HL-60/S4 treated with phorbol 12-myristate 13-acetate at 8.2 ng/mL for 4 days and 3 days (cell line): ENCODE data around the gene STAM2.
"Not testable (repeated sequence)": the region's sequence is repeated elsewhere in the genome, so short reads cannot be mapped to it uniquely, and the experiment has no call there.

ENCODE experiments used
- in situ Hi-C: fragments of 300-500 bp; cut with MboI; formaldehyde crosslinking; loops from 2 replicates; pipeline ENCODE4 v1.15.0; 2022; ENCODE audit warnings: low sequenced_read_pairs

Gene STAM2

GRCh38 chr2:152114366-152114765 is 61.2 kb downstream of the STAM2 start:
- in situ Hi-C loops = no loop called here

- in situ Hi-C loops = not testable (repeated sequence)
Measured at GRCh38 chr2:152107140-152107539, 68.4 kb downstream of the STAM2 start.

GRCh38 chr2:152106464-152106863 is 69.1 kb downstream of the STAM2 start:
- in situ Hi-C loops = no loop called here

GRCh38 chr2:152103271-152103670 is 72.3 kb downstream of the STAM2 start:
- in situ Hi-C loops = no loop called here

- in situ Hi-C loops = no loop called here
Measured at GRCh38 chr2:152100961-152101360, 74.6 kb downstream of the STAM2 start.

GRCh38 chr2:152099367-152100050 is 76.1 kb downstream of the STAM2 start:
- in situ Hi-C loops = no loop called here

GRCh38 chr2:152098496-152099366 is 76.8 kb downstream of the STAM2 start, which contains the start of gene CACNB4:
Gene CACNB4 (minus strand): TSS chr2:152099044.
- in situ Hi-C loops = no loop called here

- in situ Hi-C loops = no loop called here
Measured at GRCh38 chr2:152097801-152098495, 77.6 kb downstream of the STAM2 start.

- in situ Hi-C loops = no loop called here
Measured at GRCh38 chr2:152097290-152097800, 78.2 kb downstream of the STAM2 start.

GRCh38 chr2:152095146-152095545 is 80.4 kb downstream of the STAM2 start:
- in situ Hi-C loops = no loop called here

GRCh38 chr2:152094014-152094413 is 81.5 kb downstream of the STAM2 start:
- in situ Hi-C loops = no loop called here

GRCh38 chr2:152093464-152093863 is 82.1 kb downstream of the STAM2 start:
- in situ Hi-C loops = no loop called here

- in situ Hi-C loops = no loop called here
Measured at GRCh38 chr2:152092095-152092494, 83.5 kb downstream of the STAM2 start.

GRCh38 chr2:152090726-152091125 is 84.8 kb downstream of the STAM2 start:
- in situ Hi-C loops = not testable (repeated sequence)

GRCh38 chr2:152089238-152089637 is 86.3 kb downstream of the STAM2 start:
- in situ Hi-C loops = no loop called here

GRCh38 chr2:152088006-152088405 is 87.6 kb downstream of the STAM2 start:
- in situ Hi-C loops = no loop called here

- in situ Hi-C loops = no loop called here
Measured at GRCh38 chr2:152086231-152086630, 89.3 kb downstream of the STAM2 start.

GRCh38 chr2:152084076-152084475 is 91.5 kb downstream of the STAM2 start:
- in situ Hi-C loops = no loop called here

- in situ Hi-C loops = no loop called here
Measured at GRCh38 chr2:152083202-152083875, 92.2 kb downstream of the STAM2 start.

GRCh38 chr2:152078662-152079061 is 96.9 kb downstream of the STAM2 start:
- in situ Hi-C loops = no loop called here

- in situ Hi-C loops = no loop called here
Measured at GRCh38 chr2:152078023-152078422, 97.5 kb downstream of the STAM2 start.
